Measurements from ENCODE around the gene MLXIP. TPM values are rescaled to one million over a fixed set of nuclear protein-coding genes. Genes with fewer than 3 reads are reported as not detected.

Gene MLXIP
- total and polyA plus RNA-seq, 2 experiments from 2014 or later: 8.2 to 11.0 TPM

- no peaks in the 10 kb centered on the region for H3K9me3 ChIP-seq (ENCODE audit: low read depth)
- TF ChIP-seq CTCF (IDR thresholded peaks at IDR 0.05; ENCODE audit: low read depth, low read length): no peak
- peaks cover 8% of the 10 kb centered on the region for H3K4me1 ChIP-seq (ENCODE audit: low read depth)
- DNase-seq (ENCODE audit: low read depth in 1 of 2, low spot score in 1 of 2): no peak
- H3K27ac ChIP-seq: no peak overlapping the region
- H3K36me3 ChIP-seq: no peaks in the 10 kb centered on the region
- no peak overlapping the region for H3K4me3 ChIP-seq
- H3K27me3 ChIP-seq: no peaks in the 10 kb centered on the region
Measured at GRCh38 chr12:122094137-122094734, 15.7 kb downstream of the MLXIP start.

GRCh38 chr12:122094735-122095631, 16.4 kb downstream of the MLXIP start:
- TF ChIP-seq CTCF (IDR thresholded peaks at IDR 0.05; ENCODE audit: low read depth, low read length): no peak
- Histone ChIP-seq H3K27ac (no peak overlapping the region), H3K36me3 (no peaks in the 10 kb centered on the region), H3K27me3 (no peaks in the 10 kb centered on the region), H3K9me3 (ENCODE audit: low read depth) (no peaks in the 10 kb centered on the region), H3K4me3 (no peak overlapping the region), H3K4me1 (ENCODE audit: low read depth) (peaks cover 8% of the 10 kb centered on the region)
- peak; percentile 28 to 70 for DNase-seq (ENCODE audit: low read depth in 1 of 2, low spot score in 1 of 2)

- no peak for TF ChIP-seq CTCF (IDR thresholded peaks at IDR 0.05; ENCODE audit: low read depth, low read length)
- H3K4me3 ChIP-seq: no peak overlapping the region
- H3K36me3 ChIP-seq: no peaks in the 10 kb centered on the region
- no peak for DNase-seq (ENCODE audit: low read depth in 1 of 2, low spot score in 1 of 2)
- no peak overlapping the region for H3K27ac ChIP-seq
- peaks cover 18% of the 10 kb centered on the region for H3K4me1 ChIP-seq (ENCODE audit: low read depth)
- H3K9me3 ChIP-seq (ENCODE audit: low read depth): no peaks in the 10 kb centered on the region
- no peaks in the 10 kb centered on the region for H3K27me3 ChIP-seq
Measured at GRCh38 chr12:122096014-122096413, 17.5 kb downstream of the MLXIP start.

- no peak for TF ChIP-seq CTCF (IDR thresholded peaks at IDR 0.05; ENCODE audit: low read depth, low read length)
- DNase-seq (ENCODE audit: low read depth in 1 of 2, low spot score in 1 of 2): peak in 1 of 2 donors; percentile 80
- Histone ChIP-seq H3K36me3 (no peaks in the 10 kb centered on the region), H3K9me3 (ENCODE audit: low read depth) (no peaks in the 10 kb centered on the region), H3K4me3 (no peak overlapping the region), H3K4me1 (ENCODE audit: low read depth) (peaks cover 18% of the 10 kb centered on the region), H3K27me3 (no peaks in the 10 kb centered on the region), H3K27ac (no peak overlapping the region)
Measured at GRCh38 chr12:122096591-122097149, 18.1 kb downstream of the MLXIP start.

- Histone ChIP-seq H3K36me3 (no peaks in the 10 kb centered on the region), H3K9me3 (ENCODE audit: low read depth) (no peaks in the 10 kb centered on the region), H3K4me3 (no peak overlapping the region), H3K27me3 (no peaks in the 10 kb centered on the region), H3K4me1 (ENCODE audit: low read depth) (peaks cover 18% of the 10 kb centered on the region), H3K27ac (peak overlapping the region; percentile 58)
- DNase-seq (ENCODE audit: low read depth in 1 of 2, low spot score in 1 of 2): peak in 1 of 2 donors; percentile 70
- no peak for TF ChIP-seq CTCF (IDR thresholded peaks at IDR 0.05; ENCODE audit: low read depth, low read length)
Measured at GRCh38 chr12:122097584-122097926, 19.0 kb downstream of the MLXIP start.
